IPS-20b (cell line): ENCODE measurements around the gene C1orf159.
A peak's percentile ranks its signal among the peaks of the same experiment; 100 is the strongest.

ENCODE experiments used
- H3K27ac ChIP-seq: one replicate; pipeline ENCODE4 v1.5.1; 2013; ENCODE audit warnings: low read length
- H3K27me3 ChIP-seq: 2 replicates; pipeline ENCODE4 v1.6.1; 2013; ENCODE audit warnings: mild to moderate bottlenecking, low read length, inconsistent platforms; ENCODE audit not compliant: insufficient read depth
- H3K36me3 ChIP-seq: 2 replicates; pipeline ENCODE4 v1.6.1; 2013; ENCODE audit warnings: low read depth, mild to moderate bottlenecking, inconsistent platforms, low read length, moderate library complexity; ENCODE audit not compliant: insufficient read depth
- H3K4me1 ChIP-seq: 2 replicates; pipeline ENCODE4 v1.6.1; 2013; ENCODE audit warnings: mild to moderate bottlenecking, control low read depth, inconsistent platforms, low read length, moderate library complexity; ENCODE audit not compliant: insufficient read depth
- H3K4me3 ChIP-seq: 2 replicates; pipeline ENCODE4 v1.5.1; 2013; ENCODE audit warnings: mild to moderate bottlenecking, low read length, inconsistent platforms
- H3K9ac ChIP-seq: 2 replicates; pipeline ENCODE4 v1.6.1; 2013; ENCODE audit warnings: low read depth, mild to moderate bottlenecking, inconsistent platforms, low read length, moderate library complexity
- H3K9me3 ChIP-seq: 2 replicates; pipeline ENCODE4 v1.6.1; 2013; ENCODE audit warnings: mild to moderate bottlenecking, low read depth, low read length, inconsistent platforms; ENCODE audit not compliant: insufficient read depth

The C1orf159 gene

DNA sequence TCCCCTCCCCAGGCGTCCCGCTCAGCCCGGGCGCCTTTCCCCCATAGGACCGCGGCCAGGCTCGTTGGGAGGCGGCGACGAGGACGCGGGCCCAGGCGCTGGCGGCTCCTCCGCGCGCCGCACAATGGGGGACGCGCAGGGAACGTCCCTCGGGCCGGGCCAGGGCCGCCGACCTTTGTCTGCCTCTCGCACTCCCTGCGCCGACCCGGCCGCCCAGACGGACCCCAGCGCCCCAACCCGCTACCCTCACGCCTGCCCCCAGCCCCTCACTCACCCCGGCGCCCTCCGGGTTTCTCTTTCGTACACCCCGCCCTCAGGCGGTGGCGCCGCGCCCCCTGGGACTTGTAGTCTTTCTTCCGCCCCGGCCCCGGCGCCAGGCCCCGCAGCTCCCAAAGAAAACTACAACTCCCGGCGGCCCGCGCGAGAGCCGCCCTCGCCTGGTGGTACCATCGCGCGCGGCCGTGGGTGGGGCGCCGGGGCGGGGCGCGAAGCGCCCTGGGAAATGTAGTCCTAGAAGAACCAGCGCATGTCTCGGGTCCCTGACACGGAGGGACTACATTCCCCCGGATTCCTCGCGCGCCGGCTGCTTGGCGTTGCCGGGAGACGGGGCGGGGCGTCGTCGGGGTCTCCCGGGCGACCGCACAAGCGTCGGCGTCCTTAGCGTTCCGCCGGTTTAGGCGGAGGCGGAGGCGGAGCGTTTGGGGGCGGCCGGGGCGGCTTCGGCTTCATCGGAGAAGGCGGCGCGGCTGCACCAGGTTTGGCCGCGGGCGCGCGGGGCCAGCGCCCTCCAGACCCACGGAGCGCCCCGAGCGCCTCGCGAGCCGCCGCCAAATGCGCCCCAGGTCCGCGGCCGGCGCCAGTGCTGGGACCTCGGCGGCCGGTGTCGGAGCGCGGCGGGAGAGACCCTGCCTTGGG is at the start of gene C1orf159:
Gene C1orf159, minus strand, starts transcription at position 304 of the 915 bp plus-strand sequence. CDS start 24,546 bp downstream, outside the sequence.
- peaks cover 2% of the 10 kb centered on the region; the same call in 1 of the 2 replicates for H3K4me1 ChIP-seq
- peak within 1 kb of the TSS; percentile 67; the same call in 1 of the 2 replicates for H3K4me3 ChIP-seq
- H3K27ac ChIP-seq, result no peak within 1 kb of the TSS
- H3K36me3 ChIP-seq, result peaks cover 5% of the 10 kb centered on the region; the same call in 1 of the 2 replicates
- H3K9ac ChIP-seq, result peak within 1 kb of the TSS; percentile 53; the same call in 1 of the 2 replicates
- H3K9me3 ChIP-seq, result no peaks in the 10 kb centered on the region; the same call in 1 of the 2 replicates
- H3K27me3 ChIP-seq, result peaks cover 27% of the 10 kb centered on the region

DNA sequence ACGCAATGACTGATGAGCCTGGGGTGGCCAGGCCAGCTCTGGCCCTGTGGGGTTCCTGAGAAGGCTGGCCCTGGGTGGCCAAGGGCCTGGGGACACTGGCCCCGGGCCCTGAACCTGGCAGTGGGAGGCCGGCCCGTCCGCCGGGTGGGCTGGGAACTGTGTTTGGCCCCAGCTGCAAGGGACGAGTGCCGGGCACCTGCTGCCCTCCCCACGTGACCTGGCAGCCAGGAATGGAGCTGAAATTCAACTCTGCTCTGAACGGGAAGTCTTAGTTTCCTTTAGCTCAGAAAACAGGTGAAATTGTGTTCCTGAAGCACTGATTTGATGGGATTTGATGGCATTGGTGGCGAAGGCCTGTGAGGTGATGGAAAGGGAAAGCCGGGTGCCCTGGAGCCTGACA is 49.6 kb upstream of the C1orf159 start:
- no peak overlapping the region for H3K4me3 ChIP-seq
- no peaks in the 10 kb centered on the region; the same call in 1 of the 2 replicates for H3K27me3 ChIP-seq
- no peaks in the 10 kb centered on the region for H3K36me3 ChIP-seq
- no peaks in the 10 kb centered on the region; the same call in 1 of the 2 replicates for H3K4me1 ChIP-seq
- H3K27ac ChIP-seq, result no peak overlapping the region
- no peaks in the 10 kb centered on the region for H3K9me3 ChIP-seq
- no peak overlapping the region for H3K9ac ChIP-seq

DNA sequence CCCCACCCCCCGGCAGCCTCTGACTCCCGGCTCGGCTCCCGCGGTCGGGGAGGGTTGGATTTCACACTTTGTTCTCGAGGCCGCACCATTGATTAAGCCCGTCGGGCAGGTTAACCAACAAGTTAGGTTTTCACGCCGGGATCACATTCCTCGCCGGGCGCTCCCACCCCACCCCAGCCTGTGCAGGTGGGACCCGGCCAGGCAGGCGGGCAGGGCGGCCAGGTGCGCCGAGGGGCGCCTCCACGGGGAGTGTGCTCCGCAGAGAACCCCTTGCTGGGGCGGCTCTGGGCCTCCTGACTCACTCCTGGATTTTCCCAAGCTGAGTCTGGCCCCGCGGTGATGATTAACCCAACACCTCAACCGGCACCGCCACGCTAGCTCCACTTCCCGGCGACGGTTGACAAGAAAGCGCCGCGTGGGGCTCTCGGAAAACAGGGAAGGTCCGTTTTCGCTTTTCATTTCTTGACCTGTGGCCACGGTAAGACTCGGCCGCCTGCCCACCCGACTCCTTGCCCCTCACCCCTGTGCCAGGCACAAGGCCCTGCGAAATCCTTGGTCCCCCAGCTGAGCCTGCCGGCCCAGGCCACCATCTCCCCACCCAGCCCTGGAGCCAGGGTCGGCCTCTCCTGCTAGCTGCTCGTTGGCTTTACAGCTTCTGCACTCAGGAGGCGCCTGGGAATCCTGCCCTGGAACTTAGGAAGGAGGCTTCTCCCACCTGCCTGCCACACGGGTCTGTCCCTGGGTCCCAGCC is 49.0 kb upstream of the C1orf159 start:
- no peaks in the 10 kb centered on the region for H3K9me3 ChIP-seq
- no peaks in the 10 kb centered on the region; the same call in 1 of the 2 replicates for H3K4me1 ChIP-seq
- no peaks in the 10 kb centered on the region; the same call in 1 of the 2 replicates for H3K27me3 ChIP-seq
- H3K9ac ChIP-seq, result no peak overlapping the region
- no peaks in the 10 kb centered on the region for H3K36me3 ChIP-seq
- H3K4me3 ChIP-seq, result no peak overlapping the region; the same call in 1 of the 2 replicates
- no peak overlapping the region for H3K27ac ChIP-seq

DNA sequence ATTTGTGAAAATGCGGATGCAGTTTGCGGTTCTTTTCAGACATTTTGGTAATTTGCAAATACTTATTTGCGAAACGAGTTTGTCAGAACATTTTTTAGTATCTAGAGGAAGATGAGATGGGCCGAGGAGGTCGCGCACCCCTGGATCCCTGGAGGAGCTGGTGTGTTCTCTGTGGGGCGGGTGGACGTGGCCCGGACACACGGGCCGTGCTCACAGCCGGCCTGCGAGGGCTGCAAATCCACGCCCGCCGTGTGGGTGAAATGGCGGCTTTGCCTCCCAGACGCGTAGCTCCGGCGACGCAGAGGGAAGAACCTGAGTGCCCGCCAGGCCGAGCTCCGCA is 48.4 kb upstream of the C1orf159 start:
- H3K27ac ChIP-seq, result no peak overlapping the region

GRCh38 chr1:1163538-1164070 is 47.7 kb upstream of the C1orf159 start:
- Histone ChIP-seq H3K27ac (no peak overlapping the region), H3K36me3 (no peaks in the 10 kb centered on the region), H3K9ac (no peak overlapping the region), H3K4me1 (no peaks in the 10 kb centered on the region; the same call in 1 of the 2 replicates), H3K27me3 (no peaks in the 10 kb centered on the region; the same call in 1 of the 2 replicates), H3K9me3 (no peaks in the 10 kb centered on the region), H3K4me3 (peak overlapping the region; percentile 30; the same call in 1 of the 2 replicates)

More for the DNA sequence above, 48.4 kb upstream of the C1orf159 start:
- no peaks in the 10 kb centered on the region; the same call in 1 of the 2 replicates for H3K27me3 ChIP-seq
- no peaks in the 10 kb centered on the region for H3K9me3 ChIP-seq
- no peaks in the 10 kb centered on the region; the same call in 1 of the 2 replicates for H3K4me1 ChIP-seq
- no peaks in the 10 kb centered on the region for H3K36me3 ChIP-seq
- peak overlapping the region; percentile 7; the same call in 1 of the 2 replicates for H3K9ac ChIP-seq
- H3K4me3 ChIP-seq, result peak overlapping the region; percentile 30; the same call in 1 of the 2 replicates

DNA sequence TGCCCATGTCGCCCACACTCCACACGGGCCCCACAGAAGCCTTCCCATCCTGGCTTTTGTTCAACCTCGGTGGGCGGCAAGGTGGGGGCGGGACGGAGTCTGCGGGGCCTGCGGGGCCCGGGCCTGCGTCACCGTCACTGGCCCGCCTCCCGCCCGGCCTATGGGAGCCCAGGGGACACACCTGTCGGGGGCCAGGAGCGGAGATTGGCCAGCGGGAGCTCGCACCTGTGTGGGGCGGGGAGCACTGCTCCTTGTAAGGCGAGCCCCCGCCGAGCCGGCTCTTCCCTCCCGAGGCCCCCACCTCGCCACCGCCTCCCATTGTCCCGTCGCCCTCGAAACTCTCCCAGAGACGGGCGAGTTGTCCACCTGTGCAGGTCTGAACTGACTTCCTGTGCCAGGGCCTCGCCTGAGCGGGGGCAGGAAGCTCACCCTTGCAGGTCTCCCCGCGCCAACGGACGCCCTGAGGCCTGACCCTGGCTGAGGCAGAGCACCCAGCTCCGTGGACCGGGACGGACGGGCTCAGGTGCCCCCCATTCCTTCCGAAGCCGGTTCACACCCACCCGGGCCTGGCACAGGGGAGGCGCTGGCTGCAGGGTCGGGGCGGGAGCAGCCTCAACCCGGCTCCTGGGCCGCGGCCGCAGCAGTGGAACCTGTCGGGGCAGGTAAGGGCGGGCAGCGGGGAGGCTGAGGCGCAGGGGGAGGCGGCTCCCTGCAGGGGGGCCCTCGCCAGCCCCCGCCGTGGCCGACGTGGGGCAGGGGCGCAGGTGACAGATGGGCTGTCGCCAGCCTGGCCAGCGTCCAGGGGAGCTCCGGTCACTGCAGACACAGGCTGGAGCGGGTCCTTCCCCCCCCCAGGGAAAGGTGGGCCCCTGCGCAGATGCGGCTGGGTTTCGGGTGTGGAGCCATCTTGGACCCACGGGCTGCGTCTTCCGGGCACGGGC is 47.0 kb upstream of the C1orf159 start:
- H3K9me3 ChIP-seq, result no peaks in the 10 kb centered on the region
- no peaks in the 10 kb centered on the region; the same call in 1 of the 2 replicates for H3K27me3 ChIP-seq
- H3K9ac ChIP-seq, result no peak overlapping the region
- no peaks in the 10 kb centered on the region; the same call in 1 of the 2 replicates for H3K4me1 ChIP-seq
- H3K4me3 ChIP-seq, result no peak overlapping the region
- H3K36me3 ChIP-seq, result no peaks in the 10 kb centered on the region
- no peak overlapping the region for H3K27ac ChIP-seq

GRCh38 chr1:1161683-1162079 is 45.8 kb upstream of the C1orf159 start:
- no peak overlapping the region for H3K9ac ChIP-seq
- no peak overlapping the region for H3K27ac ChIP-seq
- no peaks in the 10 kb centered on the region; the same call in 1 of the 2 replicates for H3K4me1 ChIP-seq
- H3K36me3 ChIP-seq, result no peaks in the 10 kb centered on the region
- H3K9me3 ChIP-seq, result no peaks in the 10 kb centered on the region
- H3K4me3 ChIP-seq, result no peak overlapping the region
- no peaks in the 10 kb centered on the region; the same call in 1 of the 2 replicates for H3K27me3 ChIP-seq

DNA sequence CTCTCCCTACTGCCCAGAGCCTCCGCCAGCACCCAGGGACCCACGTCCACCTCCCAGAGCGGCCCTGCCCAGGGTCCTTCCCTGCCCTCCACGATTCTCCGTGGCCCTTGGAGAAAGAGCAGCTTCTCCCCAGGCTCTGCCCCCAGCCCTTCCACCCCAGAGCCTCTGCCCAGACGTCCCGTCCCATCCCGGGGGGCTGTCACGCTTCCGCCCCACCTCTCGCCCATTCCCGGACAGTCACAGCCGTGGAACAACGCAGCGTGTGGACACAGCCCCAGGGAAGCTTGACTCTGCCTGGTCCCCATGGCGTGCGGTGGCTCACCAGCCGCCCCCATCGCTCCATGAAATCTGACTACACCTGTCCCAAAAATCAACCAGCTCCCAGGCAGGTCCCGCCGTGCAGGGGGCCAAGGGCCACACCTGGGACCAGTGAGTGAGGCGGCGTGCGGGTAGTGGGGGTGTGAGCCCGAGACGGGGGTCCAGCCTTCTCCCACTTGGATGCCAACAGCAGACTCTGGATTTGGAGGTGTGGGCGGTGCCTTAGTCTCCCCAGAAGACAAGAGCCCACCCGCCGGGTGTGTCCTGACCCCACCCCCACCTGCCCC is 45.3 kb upstream of the C1orf159 start:
- Histone ChIP-seq H3K9ac (no peak overlapping the region), H3K4me3 (no peak overlapping the region), H3K36me3 (no peaks in the 10 kb centered on the region), H3K27me3 (no peaks in the 10 kb centered on the region; the same call in none of the 2 replicates), H3K9me3 (no peaks in the 10 kb centered on the region), H3K27ac (no peak overlapping the region), H3K4me1 (no peaks in the 10 kb centered on the region; the same call in 1 of the 2 replicates)

DNA sequence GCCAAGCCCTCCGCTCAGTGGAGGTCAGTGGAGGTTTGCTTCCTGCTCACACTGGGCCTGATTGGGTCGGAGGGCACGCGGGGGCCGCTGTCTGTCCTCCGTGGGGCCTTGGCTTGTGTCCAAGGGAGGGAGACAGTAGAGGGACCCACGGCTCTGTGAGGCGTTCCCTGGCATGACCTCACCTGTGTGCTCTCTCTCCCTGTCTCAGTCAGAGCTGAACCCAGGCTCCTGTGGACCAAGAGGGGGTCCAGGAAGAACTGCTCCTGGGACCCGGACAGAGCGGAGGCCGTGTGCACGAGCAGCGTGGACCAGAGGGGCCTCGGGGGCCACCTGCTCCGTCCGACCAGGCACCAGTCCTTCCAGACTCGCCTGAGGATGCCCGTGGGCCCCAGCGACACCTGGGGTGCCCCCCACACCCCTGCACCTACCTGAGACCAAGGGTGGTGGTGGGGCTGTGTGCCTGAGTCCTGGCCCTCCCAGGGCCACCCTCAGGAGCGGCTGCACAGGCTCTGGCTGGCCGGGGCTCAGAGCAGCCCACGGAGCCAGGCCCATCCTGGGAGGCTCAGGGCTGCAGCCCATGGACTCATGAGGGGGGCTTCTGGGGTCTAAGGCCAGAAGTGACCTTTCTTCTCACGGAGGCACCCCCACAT is 44.5 kb upstream of the C1orf159 start:
- H3K36me3 ChIP-seq, result no peaks in the 10 kb centered on the region
- H3K27me3 ChIP-seq, result no peaks in the 10 kb centered on the region; the same call in none of the 2 replicates
- H3K4me1 ChIP-seq, result no peaks in the 10 kb centered on the region; the same call in 1 of the 2 replicates
- H3K4me3 ChIP-seq, result no peak overlapping the region
- H3K27ac ChIP-seq, result no peak overlapping the region
- H3K9ac ChIP-seq, result no peak overlapping the region
- H3K9me3 ChIP-seq, result no peaks in the 10 kb centered on the region
